ENCODE data around the gene BICC1.

The BICC1 gene

GRCh38 chr10:58514111-58514770 is 1.6 kb downstream of the BICC1 start:
- no peak overlapping the region for H3K4me3 ChIP-seq
- no peaks in the 10 kb centered on the region for H3K36me3 ChIP-seq
- H3K27me3 ChIP-seq: no peaks in the 10 kb centered on the region
- no peaks in the 10 kb centered on the region for H3K4me1 ChIP-seq
- no peak overlapping the region for H3K4me2 ChIP-seq
- H3K9me3 ChIP-seq (replicated peaks in 1 of 11): peaks cover 6 to 20% (median 12%) of the 10 kb centered on the region in 11 experiments; a peak in 20 of 22 replicates
- TF ChIP-seq Cebpa-rat (IDR thresholded peaks at IDR 0.05): no peak
- no peak overlapping the region for H3K27ac ChIP-seq
- H4K20me1 ChIP-seq: no peaks in the 10 kb centered on the region
- H3K9ac ChIP-seq: no peak overlapping the region

DNA sequence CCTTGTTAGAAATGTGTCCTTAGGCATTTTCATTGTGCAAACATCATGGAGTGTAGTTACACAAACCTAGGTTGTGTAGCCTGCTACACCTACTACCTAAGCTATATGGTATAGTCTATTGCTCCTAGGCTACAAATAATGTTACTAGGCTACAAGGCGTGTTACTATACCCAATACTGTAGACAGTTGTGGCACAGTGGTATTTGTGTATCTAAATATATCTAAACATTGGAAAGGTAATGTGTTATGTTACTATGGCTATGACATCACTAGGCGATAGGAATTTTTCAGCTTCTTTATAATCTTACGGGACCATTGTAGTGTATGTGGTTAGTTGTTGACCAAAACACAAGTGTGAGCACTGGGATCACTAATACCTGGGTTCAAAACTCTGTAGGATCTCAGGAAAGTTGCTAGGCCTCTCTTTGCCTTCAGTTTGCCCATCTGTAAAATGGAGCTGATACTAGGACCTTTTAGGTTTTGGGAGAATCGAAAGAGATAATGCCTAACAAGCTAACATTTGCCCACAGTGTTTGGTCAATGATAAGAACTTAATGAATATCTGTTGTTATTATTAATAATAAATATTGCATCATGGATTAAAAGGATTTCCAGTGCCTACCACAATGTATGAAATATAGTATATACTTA is 2.7 kb downstream of the BICC1 start:
- Histone ChIP-seq H3K4me2 (no peak overlapping the region), H3K27me3 (no peaks in the 10 kb centered on the region), H3K36me3 (no peaks in the 10 kb centered on the region), H3K9me3 (replicated peaks in 1 of 11) (peaks cover 6 to 20% (median 12%) of the 10 kb centered on the region in 11 experiments; a peak in 20 of 22 replicates), H3K27ac (no peak overlapping the region), H3K4me3 (no peak overlapping the region), H3K4me1 (no peaks in the 10 kb centered on the region), H3K9ac (no peak overlapping the region), H4K20me1 (no peaks in the 10 kb centered on the region)
- no peak for TF ChIP-seq Cebpa-rat (IDR thresholded peaks at IDR 0.05)

DNA sequence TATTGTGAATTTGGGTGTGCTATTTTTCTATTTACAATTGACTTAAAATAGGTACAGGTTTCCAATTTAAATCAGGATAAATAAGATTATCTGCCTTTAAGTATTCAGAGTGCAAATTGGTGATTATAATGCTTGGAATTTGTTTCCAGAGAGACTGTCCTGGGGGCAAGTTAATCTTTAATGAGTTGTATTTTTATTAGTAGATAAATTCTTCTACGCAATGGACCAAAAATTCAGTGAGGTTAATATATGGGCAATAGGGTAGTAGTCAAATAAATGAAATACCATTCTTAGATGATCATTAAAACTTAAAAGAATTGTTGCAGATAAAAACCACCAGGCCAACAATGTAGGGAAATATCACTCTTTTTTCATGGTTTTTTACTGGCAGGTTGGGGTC is 3.4 kb downstream of the BICC1 start:
- Histone ChIP-seq H3K4me1 (no peaks in the 10 kb centered on the region), H3K27ac (no peak overlapping the region), H3K27me3 (no peaks in the 10 kb centered on the region), H3K4me2 (no peak overlapping the region), H4K20me1 (no peaks in the 10 kb centered on the region), H3K9ac (no peak overlapping the region), H3K4me3 (no peak overlapping the region), H3K36me3 (no peaks in the 10 kb centered on the region), H3K9me3 (replicated peaks in 1 of 11) (peaks cover 6 to 20% (median 12%) of the 10 kb centered on the region in 11 experiments; a peak in 20 of 22 replicates)
- no peak for TF ChIP-seq Cebpa-rat (IDR thresholded peaks at IDR 0.05)

DNA sequence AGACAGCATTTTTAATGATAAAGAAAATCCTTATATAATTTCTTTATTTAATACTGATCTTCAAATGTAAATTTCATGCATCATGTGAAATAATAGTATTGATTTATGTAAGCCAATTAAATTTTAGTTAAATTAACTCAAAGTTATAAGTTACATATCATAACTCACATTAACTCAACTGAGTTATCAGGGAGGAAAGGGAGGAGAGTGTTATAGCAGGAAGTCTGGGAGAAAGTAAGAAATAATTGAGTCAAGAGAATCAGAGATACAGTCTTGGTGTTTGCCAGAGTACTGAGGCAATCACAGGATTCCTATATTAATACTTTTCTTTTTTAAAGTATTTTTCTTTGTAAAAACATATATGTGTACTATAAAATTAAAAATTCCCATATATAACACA is 4.0 kb downstream of the BICC1 start:
- H3K4me1 ChIP-seq: no peaks in the 10 kb centered on the region
- no peak for TF ChIP-seq Cebpa-rat (IDR thresholded peaks at IDR 0.05)
- peaks cover 6 to 20% (median 12%) of the 10 kb centered on the region in 11 experiments; a peak in 20 of 22 replicates for H3K9me3 ChIP-seq (replicated peaks in 1 of 11)
- no peak overlapping the region for H3K4me2 ChIP-seq
- H3K9ac ChIP-seq: no peak overlapping the region
- H3K27me3 ChIP-seq: no peaks in the 10 kb centered on the region
- no peaks in the 10 kb centered on the region for H4K20me1 ChIP-seq
- no peaks in the 10 kb centered on the region for H3K36me3 ChIP-seq
- no peak overlapping the region for H3K4me3 ChIP-seq
- no peak overlapping the region for H3K27ac ChIP-seq

DNA sequence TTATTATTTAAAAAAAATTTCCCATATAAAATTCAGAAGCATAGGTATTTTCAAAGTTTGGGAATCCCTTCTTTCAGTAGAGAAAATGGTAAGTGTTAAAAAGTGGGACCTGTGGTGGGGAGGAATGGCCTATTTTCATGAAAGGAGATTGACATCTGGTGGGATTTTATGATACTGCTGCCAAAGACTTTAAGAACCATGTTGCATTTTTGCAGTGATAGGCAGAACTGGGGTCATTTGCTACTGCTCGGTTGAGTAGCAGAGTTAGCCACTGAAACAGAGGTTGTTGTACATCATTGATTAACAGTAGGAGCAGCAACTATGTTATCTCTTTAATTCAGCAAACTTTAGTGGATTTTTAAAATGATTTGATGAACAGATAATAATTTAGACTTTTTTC is 4.4 kb downstream of the BICC1 start:
- H3K27ac ChIP-seq: no peak overlapping the region
- no peaks in the 10 kb centered on the region for H4K20me1 ChIP-seq
- H3K9me3 ChIP-seq (replicated peaks in 1 of 11): peaks cover 6 to 18% (median 12%) of the 10 kb centered on the region in 11 experiments; a peak in 20 of 22 replicates
- H3K9ac ChIP-seq: no peak overlapping the region
- no peak overlapping the region for H3K4me2 ChIP-seq
- no peaks in the 10 kb centered on the region for H3K27me3 ChIP-seq
- no peaks in the 10 kb centered on the region for H3K36me3 ChIP-seq
- no peak overlapping the region for H3K4me3 ChIP-seq
- no peaks in the 10 kb centered on the region for H3K4me1 ChIP-seq
- TF ChIP-seq Cebpa-rat (IDR thresholded peaks at IDR 0.05): no peak

GRCh38 chr10:58517491-58518355 is 5.1 kb downstream of the BICC1 start:
- no peaks in the 10 kb centered on the region for H3K36me3 ChIP-seq
- no peaks in the 10 kb centered on the region for H4K20me1 ChIP-seq
- H3K4me2 ChIP-seq: no peak overlapping the region
- H3K9me3 ChIP-seq (replicated peaks in 1 of 11): peaks cover under 1 to 12% (median 10%) of the 10 kb centered on the region in 11 experiments; a peak in 19 of 22 replicates
- H3K27ac ChIP-seq: no peak overlapping the region
- no peaks in the 10 kb centered on the region for H3K27me3 ChIP-seq
- no peak overlapping the region for H3K9ac ChIP-seq
- no peaks in the 10 kb centered on the region for H3K4me1 ChIP-seq
- no peak overlapping the region for H3K4me3 ChIP-seq
- TF ChIP-seq Cebpa-rat (IDR thresholded peaks at IDR 0.05): no peak

- no peaks in the 10 kb centered on the region for H3K27me3 ChIP-seq
- H3K36me3 ChIP-seq: no peaks in the 10 kb centered on the region
- no peak overlapping the region for H3K4me3 ChIP-seq
- H3K4me2 ChIP-seq: no peak overlapping the region
- no peak overlapping the region for H3K27ac ChIP-seq
- H3K9ac ChIP-seq: no peak overlapping the region
- TF ChIP-seq Cebpa-rat (IDR thresholded peaks at IDR 0.05): no peak
- H3K4me1 ChIP-seq: no peaks in the 10 kb centered on the region
- no peaks in the 10 kb centered on the region for H4K20me1 ChIP-seq
- peaks cover 0 to 2% (median 0%) of the 10 kb centered on the region in 11 experiments; a peak in 4 of 22 replicates for H3K9me3 ChIP-seq (replicated peaks in 1 of 11)
Observed at GRCh38 chr10:58518775-58519174, 6.1 kb downstream of the BICC1 start.

DNA sequence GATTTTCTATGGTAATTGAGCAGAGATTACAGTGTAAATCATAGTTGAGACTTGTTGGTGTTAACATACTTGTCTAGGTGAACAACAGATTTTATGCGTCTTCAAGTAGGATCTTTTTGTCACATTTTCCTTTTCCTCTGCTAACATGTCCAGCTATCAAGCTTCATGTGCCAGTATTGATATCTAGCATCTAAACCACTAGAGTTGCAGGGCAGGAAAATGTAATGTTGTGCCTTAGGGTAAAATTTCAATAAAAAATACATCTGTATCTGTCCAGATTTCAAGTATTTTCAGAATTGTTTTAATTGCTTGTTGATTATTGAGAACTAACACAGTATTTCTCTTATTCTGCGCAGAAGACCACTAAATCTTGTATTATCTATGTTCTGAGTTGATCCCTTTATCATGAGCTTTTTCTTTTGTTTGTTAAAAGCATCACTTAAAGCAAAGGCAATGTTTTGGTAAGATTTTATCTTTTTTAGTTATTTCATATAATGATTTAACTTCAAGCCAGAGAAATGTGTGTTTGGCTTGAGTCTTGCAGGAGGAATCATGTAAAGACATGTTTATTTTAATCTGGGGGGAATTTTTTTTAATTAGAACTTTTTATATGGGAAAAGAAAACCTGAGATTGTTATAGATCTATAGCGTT is 16.5 kb downstream of the BICC1 start:
- no peak overlapping the region for H3K4me2 ChIP-seq
- H3K4me1 ChIP-seq: no peaks in the 10 kb centered on the region
- H3K27ac ChIP-seq: no peak overlapping the region
- H4K20me1 ChIP-seq: no peaks in the 10 kb centered on the region
- no peaks in the 10 kb centered on the region for H3K36me3 ChIP-seq
- H3K27me3 ChIP-seq: no peaks in the 10 kb centered on the region
- H3K4me3 ChIP-seq: no peak overlapping the region
- peaks cover 0 to 18% (median 5%) of the 10 kb centered on the region in 11 experiments; a peak in 13 of 22 replicates for H3K9me3 ChIP-seq (replicated peaks in 1 of 11)
- H3K9ac ChIP-seq: no peak overlapping the region
- no peak for TF ChIP-seq Cebpa-rat (IDR thresholded peaks at IDR 0.05)

Measured in BLaER1 treated with 17β-estradiol and CSF1 and Interleukin-3, amounts not matched to agents 10 nM and 100 nM (cell line).